B cell (primary cell): ENCODE data around the gene FHIT.

Experiments used
- EZH2 ChIP-seq: IDR thresholded peaks from 2 replicates; pipeline ENCODE4 v1.6.1; 2012; ENCODE audit warnings: borderline replicate concordance, low read depth, mild to moderate bottlenecking, moderate library complexity, low read length; ENCODE audit not compliant: insufficient read depth, poor library complexity, severe bottlenecking
- TF ChIP-seq, protein P1 (sequence below): fragments of 200-600 bp; IDR thresholded peaks from one replicate; pipeline ENCODE4 v1.8.0; 2022; ENCODE audit warnings: antibody characterized with exemption, mild to moderate bottlenecking

DNA sequence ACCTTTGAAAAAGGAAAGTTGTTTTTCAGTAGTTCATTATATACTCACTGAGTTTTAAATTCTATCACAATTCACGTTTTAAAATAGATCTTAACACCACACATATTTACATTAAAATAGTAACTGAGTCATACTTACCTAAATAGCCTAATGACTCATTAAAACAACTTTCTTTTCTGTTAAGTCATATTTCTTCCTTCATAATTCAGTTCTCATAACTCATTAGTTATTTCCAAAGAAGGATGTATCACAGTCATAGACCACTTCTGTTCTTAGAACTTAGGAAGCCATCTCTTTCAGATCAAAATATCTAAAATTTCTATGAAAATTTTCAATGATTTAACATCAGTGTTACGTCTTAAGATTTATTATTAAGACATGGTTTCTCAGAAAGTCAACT, 885.9 kb downstream of the FHIT start:
- TF ChIP-seq EZH2, result no peak
- TF ChIP-seq, protein P1, sequence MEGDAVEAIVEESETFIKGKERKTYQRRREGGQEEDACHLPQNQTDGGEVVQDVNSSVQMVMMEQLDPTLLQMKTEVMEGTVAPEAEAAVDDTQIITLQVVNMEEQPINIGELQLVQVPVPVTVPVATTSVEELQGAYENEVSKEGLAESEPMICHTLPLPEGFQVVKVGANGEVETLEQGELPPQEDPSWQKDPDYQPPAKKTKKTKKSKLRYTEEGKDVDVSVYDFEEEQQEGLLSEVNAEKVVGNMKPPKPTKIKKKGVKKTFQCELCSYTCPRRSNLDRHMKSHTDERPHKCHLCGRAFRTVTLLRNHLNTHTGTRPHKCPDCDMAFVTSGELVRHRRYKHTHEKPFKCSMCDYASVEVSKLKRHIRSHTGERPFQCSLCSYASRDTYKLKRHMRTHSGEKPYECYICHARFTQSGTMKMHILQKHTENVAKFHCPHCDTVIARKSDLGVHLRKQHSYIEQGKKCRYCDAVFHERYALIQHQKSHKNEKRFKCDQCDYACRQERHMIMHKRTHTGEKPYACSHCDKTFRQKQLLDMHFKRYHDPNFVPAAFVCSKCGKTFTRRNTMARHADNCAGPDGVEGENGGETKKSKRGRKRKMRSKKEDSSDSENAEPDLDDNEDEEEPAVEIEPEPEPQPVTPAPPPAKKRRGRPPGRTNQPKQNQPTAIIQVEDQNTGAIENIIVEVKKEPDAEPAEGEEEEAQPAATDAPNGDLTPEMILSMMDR, result no peak
